ENCODE data around the gene TMC4.
"Not testable (repeated sequence)": the region's sequence is repeated elsewhere in the genome, so short reads cannot be mapped to it uniquely, and the experiment has no call there.

TMC4 gene

DNA sequence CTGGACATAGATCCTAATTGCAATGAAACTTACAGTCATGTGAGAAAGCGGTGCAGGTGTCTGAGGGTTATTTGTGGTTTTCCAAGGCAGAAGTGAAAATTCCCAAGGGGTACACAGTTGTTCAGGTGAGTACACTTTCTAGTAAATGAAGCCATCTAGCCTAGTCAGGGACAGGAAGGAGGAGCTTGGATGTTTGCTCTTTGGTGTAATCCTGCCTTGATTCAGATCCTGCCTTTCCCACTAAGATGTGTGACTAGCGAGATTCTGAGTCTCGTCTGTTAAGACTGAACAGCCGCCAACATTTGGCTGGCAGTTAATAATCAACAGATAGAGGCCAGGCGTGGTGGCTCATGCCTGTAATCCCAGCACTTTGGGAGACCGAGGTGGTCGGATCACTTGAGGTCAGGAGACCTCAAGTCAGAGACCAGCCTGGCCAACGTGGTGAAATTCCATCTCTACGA is 30.2 kb upstream of the TMC4 start:
- no peak for DNase-seq (ENCODE audit: low read depth)

- no peak for DNase-seq (ENCODE audit: low read depth)
Observed at GRCh38 chr19:54201980-54202379, 29.0 kb upstream of the TMC4 start.

DNA sequence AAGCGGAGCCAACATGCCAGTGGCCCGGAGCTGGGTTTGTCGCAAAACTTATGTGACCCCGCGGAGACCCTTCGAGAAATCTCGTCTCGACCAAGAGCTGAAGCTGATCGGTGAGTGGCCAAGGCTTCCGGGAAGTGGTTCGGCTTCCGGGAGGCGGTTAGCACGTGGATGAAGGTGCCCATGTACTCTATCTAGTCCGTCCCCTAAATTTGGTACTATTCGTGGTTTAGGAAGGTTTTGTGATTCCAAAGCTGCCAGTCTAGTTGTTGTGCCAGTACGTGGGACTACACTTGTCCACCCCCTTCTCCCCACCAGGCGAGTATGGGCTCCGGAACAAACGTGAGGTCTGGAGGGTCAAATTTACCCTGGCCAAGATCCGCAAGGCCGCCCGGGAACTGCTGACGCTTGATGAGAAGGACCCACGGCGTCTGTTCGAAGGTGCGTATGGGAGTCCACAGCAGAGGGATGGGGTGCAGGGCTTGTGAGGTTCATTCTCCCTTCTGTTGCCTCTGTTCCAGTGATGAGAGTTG is 28.3 kb upstream of the TMC4 start:
- no peak for DNase-seq (ENCODE audit: low read depth)

DNA sequence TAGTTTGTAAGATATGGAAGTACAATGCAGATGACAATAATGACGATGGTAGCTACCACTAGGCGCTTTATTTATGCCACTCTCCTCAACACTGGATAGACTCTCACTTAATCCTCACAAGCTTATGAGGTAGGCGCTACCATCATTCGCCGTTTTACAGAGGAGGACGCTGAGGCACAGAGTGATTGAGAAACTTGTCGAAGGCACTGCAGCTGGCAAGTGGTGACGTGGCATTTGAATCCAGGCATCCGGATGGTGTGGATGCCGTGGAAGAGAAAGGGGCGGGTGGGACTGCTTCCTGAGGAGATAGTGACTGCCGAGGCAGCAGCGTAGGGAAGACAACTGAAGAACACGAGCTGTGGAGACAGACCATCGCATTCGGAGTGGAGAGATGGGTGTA is 26.4 kb upstream of the TMC4 start:
- no peak for DNase-seq (ENCODE audit: low read depth)

DNA sequence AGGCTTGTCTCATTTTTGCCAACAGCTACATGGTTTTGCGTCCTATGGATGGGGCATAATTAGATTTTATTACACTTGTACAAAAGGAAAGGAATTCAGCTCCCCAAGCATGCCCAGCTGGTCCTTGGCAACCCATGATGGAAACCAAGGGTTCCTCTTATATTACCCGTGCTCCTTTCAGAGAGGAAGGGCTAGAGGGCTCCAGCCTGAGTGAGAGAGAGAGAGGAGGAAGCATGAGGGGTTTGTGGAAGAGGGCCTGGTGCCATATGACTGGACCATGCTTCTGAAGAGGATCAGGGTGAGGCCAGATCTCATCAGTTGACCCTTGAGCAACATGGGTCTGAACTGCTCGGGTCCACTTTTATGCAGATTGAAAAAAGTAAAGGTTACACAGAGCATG is 24.2 kb upstream of the TMC4 start:
- no peak for DNase-seq (ENCODE audit: low read depth)

- DNase-seq (ENCODE audit: low read depth) = no peak
Observed at GRCh38 chr19:54196536-54196935, 23.6 kb upstream of the TMC4 start.

DNA sequence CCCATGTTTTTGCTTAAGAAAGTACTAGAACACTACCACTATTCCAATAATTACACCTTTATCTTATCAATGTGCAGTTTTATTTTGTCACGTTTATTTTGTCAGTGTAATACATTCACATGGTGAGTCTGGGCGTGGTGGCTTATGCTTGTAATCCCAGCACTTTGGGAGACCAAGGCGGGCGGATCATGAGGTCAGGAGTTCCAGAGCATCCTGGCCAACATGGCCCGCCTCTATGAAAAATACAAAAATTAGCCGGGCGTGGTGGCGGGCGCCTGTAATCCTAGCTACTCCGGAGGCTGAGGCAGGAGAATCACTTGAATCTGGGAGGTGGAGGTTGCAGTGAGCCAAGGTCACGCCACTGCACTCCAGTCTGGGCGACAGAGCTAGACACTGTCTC is 21.5 kb upstream of the TMC4 start:
- DNase-seq (ENCODE audit: low read depth) = not testable (repeated sequence)

DNA sequence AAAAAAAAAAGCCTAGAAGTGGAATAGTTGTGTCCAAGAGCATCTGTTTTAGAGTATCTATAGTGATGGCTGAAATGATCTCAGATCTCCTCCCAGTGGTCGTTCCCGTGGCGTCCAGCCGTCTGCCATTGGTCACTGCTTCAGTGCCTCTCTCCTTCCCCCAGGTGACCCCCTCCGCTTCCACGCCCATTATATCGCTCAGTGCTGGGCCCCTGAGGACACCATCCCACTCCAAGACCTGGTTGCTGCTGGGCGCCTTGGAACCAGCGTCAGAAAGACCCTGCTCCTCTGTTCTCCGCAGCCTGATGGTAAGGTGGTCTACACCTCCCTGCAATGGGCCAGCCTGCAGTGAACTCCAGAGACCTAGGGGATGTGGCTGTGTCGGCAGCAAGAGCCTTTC is 20.1 kb upstream of the TMC4 start:
- DNase-seq (ENCODE audit: low read depth) = no peak

DNA sequence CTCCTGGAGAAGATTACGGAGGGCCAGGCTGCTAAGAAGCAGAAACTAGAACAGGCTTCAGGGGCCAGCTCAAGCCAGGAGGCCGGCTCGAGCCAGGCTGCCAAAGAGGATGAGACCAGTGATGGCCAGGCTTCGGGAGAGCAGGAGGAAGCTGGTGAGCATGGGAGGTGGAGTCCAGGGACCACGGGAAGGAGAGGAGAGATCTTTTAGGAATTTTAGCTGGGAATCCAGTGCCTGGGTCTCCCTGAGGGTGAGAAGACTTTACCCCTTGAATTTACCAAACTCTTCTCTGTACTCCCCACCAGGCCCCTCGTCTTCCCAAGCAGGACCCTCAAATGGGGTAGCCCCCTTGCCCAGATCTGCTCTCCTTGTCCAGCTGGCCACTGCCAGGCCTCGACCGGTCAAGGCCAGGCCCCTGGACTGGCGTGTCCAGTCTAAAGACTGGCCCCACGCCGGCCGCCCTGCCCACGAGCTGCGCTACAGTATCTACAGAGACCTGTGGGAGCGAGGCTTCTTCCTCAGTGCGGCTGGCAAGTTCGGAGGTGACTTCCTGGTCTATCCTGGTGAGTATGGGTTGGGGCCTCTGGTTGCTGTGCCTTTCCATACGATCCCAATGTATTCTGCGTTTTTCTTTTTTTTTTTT is 19.0 kb upstream of the TMC4 start:
- no peak for DNase-seq (ENCODE audit: low read depth)

DNA sequence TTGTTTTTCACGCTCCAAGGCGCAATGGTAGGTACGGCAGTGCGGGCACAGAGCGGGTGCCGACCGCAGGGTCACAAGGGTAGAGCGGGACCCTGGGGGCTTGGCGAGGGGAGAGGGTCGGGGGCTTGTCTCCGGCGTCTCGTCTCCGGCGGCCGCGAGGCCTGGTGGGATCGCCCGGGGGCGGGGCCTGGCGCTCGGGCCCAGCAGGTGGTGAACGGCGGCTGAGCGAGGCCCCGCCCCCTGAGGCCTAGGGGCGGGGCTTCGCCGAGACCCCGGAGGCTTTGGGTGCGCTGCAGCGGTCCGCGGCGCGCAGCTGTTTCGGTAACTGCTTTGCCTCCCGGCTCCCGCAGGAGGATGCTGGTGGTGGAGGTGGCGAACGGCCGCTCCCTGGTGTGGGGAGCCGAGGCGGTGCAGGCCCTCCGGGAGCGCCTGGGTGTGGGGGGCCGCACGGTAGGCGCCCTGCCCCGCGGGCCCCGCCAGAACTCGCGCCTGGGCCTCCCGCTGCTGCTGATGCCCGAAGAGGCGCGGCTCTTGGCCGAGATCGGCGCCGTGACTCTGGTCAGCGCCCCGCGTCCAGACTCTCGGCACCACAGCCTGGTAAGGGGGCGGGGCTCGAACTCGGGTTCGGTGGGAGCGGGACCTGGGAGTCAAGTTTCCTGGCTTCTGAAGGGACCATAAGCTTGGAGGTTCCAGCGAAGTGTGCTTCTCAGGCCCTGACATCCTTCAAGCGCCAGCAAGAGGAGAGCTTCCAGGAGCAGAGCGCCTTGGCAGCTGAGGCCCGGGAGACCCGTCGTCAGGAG is 18.3 kb upstream of the TMC4 start, which contains the start of gene TSEN34:
Gene TSEN34, plus strand, starts transcription at position 298 of the 800 bp plus-strand sequence. Its CDS starts 57 bp downstream, at position 355.
- DNase-seq (ENCODE audit: low read depth) = peak; percentile 72

DNA sequence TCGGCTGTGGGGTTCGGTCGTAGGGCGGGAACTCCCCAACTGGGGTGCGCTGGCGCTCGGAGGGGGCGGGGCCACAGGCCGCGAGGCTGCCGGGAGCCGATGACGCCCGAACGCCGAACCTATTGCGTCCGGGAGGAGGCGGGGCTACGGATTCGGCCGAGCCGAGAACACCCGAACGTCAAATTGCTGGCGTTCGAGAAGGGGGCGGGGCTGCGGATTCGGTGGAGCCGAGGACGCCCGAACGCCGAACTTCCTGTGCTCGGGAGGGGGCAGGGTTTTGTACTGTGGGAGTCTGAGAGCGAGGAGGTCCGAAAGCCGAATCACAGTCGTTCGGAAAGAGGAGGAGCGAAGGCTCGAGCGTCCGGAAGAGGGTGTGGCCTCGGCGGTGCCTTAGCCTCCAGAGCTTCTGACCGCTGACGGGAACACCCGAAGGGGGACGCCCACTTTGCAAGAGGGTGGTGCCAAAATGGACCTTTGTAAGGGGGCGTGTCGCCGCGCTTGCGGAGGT is 17.6 kb upstream of the TMC4 start:
- peak; percentile 100 for DNase-seq (ENCODE audit: low read depth)

GRCh38 chr19:54189735-54190502 is 17.0 kb upstream of the TMC4 start:
- peak; percentile 100 for DNase-seq (ENCODE audit: low read depth)

GRCh38 chr19:54189145-54189734 is 16.3 kb upstream of the TMC4 start, which contains the start of gene MBOAT7:
Gene MBOAT7, minus strand, starts transcription at chr19:54189580. Its CDS starts 1,072 bp downstream, at chr19:54188508.
- no peak for DNase-seq (ENCODE audit: low read depth)

DNA sequence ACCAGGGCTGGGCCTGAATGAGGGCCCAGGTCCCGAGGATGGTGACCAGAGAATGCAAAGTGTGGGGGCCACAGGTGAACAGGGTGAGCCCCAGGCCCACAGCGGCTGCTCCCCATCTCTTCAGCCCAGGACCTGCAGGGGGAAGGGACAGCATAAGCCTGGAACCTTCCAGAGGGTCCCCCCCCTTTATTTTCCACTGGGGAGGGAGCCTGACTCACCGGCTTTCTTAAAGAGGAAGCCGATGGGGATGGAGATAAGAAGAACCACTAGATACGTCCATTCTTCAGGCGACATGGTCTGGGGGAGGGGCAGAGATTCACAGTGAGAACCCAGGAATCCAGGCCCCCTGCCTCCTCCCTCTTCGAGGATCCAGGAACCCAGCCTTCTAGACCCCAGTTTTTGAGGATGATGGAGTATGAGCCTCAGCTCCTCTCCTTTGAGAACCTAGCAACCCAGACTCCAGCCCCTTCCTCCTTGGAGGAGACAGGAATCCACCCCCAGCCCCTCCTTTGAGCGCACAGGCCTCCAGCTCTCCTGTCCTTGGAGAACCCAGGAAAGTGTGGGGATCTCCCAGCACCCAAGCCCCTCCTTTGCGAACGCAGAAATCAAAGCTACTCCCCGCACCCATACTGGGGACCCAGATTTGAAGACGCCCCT is 15.4 kb upstream of the TMC4 start:
- no peak for DNase-seq (ENCODE audit: low read depth)

- DNase-seq (ENCODE audit: low read depth) = no peak
Observed at GRCh38 chr19:54186934-54187381, 14.0 kb upstream of the TMC4 start.

DNA sequence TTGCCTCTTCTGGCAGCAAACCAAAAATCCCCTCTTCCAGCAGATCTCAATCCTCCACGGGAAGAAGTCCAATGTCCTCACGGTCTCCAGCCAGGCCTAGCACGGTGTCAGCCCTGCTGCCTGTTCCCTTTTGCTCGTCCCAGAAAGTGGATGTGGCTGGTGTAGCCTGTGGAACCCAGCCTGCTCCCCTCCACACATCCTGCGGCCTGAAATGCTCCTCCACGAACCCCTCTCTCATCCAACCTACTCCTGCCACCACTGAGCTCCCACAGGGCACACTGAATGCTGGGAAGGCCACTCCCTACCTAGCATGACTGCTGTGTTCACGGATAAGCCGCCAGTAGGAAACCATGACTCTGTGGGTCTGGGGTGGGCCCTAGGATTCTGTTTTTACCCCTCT is 13.4 kb upstream of the TMC4 start:
- no peak for DNase-seq (ENCODE audit: low read depth)

DNA sequence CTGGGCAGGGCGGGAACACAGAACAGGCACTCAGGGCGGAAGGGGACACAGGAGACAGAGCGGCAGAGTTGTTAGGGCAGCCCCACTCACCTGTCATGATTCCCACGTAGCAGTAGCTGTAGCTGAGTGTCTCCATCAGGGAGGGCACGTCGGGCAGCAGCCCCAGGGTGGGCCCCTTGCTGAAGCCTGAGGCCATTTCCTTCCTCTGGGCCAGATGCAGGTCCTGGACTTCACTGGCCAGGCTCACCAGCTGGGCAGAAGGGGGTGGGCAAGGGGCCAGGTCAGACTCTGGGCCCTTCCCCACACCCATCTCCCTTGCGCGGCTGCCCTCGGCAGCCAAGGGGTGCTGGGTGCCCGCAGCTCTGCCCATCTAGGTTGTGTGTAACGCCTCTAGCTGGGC is 10.5 kb upstream of the TMC4 start:
- DNase-seq (ENCODE audit: low read depth) = no peak

DNA sequence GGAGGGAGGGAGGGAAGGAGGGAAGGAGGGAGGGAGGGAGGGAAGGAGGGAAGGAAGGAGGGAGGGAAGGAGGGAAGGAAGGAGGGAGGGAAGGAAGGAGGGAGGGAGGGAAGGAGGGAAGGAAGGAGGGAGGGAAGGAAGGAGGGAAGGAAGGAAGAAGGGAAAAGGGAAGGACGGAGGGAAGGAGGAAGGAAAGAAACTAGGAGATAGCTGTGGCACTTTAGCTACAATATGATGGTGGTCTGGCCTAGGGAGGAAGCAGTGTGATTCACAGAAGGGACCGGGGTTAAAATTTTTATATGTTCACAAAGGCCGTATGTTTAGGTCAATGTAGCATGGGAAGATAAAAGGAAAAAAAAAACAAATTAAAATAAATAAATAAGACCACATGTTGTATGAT is 8.9 kb upstream of the TMC4 start:
- DNase-seq (ENCODE audit: low read depth) = not testable (repeated sequence)

DNA sequence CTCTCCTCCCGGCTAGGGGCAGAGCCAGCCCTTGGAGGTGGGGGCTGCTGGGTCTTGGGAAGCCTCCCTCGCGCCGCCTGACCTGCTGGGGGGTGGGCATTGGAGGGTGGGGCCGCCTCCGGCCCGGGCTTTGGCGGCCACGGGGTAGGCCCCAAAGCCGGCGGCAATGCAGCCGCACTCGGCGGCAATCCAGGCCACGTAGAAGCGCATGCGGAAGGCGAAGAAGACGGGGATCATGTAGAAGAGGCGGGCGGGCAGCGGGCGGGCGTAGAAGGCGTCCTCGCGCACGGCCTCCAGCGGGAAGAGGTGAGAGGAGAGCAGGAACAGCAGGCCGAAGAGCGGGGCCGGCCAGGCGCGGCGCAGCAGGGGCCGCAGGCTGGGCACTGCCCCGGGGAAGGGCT is 7.7 kb upstream of the TMC4 start:
- no peak for DNase-seq (ENCODE audit: low read depth)

- DNase-seq (ENCODE audit: low read depth) = no peak
Observed at GRCh38 chr19:54179921-54180461, 7.0 kb upstream of the TMC4 start.

All from GM04504 (cell line).